ENCODE results near the gene PALS2. TPM values are rescaled to one million over a fixed set of nuclear protein-coding genes. Genes with fewer than 3 reads are reported as not detected.

Gene PALS2
- total RNA-seq, 1 experiment from 2014 or later = 48.2 TPM

DNA sequence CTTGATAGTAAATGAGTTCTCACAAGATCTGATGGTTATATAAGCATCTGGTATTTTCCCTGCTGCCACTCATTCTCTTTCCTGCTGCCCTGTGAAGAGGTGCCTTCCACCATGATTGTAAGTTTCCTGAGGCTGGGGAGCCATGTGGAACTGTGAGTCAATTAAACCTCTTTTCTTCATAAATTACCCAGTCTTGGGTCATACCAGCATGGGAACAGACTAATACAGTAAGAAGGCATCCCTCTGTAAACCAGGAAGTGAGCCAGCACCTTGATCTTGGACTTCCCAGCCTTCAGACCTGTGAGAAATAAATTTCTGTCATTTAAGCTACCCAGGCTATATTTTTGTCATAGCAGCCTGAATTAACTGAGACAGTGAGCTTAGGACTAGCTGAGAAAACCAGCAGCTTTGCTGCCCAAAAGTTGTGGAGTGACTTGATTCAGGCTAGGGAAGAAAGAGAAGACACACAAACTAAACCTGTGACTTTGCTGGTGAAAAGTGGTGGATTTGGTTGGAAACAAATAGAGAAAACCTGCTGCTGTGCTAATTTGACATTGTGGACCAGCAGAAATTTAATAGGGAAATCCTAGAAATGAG lies 29.7 kb downstream of the PALS2 start:
- in situ Hi-C loops (cut with HindIII; ENCODE audit: low pct_unique_long_range_greater_than_20kb, low sequenced_read_pairs) = no loop called here
- Histone ChIP-seq H3K27me3 (ENCODE audit: control insufficient read depth, insufficient read depth, low read length) (no peaks in the 10 kb centered on the region), H3K27ac (ENCODE audit: low read length) (no peak overlapping the region), H3K36me3 (ENCODE audit: control insufficient read depth, insufficient read depth, low read length) (no peaks in the 10 kb centered on the region), H3K4me1 (ENCODE audit: control insufficient read depth, insufficient read depth, low read length) (no peaks in the 10 kb centered on the region), H3K9me3 (ENCODE audit: control insufficient read depth, insufficient read depth, low read depth, low read length) (peaks cover 10% of the 10 kb centered on the region; the same call in 1 of the 2 replicates), H3K4me3 (ENCODE audit: low read depth in 2 of 2, low read length in 2 of 2) (no peak overlapping the region)
- DNase-seq (ENCODE audit: low read depth, low spot score) (no peak), ATAC-seq (no peak)
- TF ChIP-seq POLR2AphosphoS5 (IDR thresholded peaks at IDR 0.05; ENCODE audit: low read depth, low read length) (no peak), CTCF (IDR thresholded peaks at IDR 0.05) (no peak), TCF7L2 (IDR thresholded peaks at IDR 0.05; ENCODE audit: low read depth, low read length) (no peak), SIN3A (IDR thresholded peaks at IDR 0.05; ENCODE audit: borderline replicate concordance, insufficient read depth, low read depth, low read length) (no peak)
- TF ChIP-seq, protein P1, sequence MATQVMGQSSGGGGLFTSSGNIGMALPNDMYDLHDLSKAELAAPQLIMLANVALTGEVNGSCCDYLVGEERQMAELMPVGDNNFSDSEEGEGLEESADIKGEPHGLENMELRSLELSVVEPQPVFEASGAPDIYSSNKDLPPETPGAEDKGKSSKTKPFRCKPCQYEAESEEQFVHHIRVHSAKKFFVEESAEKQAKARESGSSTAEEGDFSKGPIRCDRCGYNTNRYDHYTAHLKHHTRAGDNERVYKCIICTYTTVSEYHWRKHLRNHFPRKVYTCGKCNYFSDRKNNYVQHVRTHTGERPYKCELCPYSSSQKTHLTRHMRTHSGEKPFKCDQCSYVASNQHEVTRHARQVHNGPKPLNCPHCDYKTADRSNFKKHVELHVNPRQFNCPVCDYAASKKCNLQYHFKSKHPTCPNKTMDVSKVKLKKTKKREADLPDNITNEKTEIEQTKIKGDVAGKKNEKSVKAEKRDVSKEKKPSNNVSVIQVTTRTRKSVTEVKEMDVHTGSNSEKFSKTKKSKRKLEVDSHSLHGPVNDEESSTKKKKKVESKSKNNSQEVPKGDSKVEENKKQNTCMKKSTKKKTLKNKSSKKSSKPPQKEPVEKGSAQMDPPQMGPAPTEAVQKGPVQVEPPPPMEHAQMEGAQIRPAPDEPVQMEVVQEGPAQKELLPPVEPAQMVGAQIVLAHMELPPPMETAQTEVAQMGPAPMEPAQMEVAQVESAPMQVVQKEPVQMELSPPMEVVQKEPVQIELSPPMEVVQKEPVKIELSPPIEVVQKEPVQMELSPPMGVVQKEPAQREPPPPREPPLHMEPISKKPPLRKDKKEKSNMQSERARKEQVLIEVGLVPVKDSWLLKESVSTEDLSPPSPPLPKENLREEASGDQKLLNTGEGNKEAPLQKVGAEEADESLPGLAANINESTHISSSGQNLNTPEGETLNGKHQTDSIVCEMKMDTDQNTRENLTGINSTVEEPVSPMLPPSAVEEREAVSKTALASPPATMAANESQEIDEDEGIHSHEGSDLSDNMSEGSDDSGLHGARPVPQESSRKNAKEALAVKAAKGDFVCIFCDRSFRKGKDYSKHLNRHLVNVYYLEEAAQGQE (IDR thresholded peaks at IDR 0.05; ENCODE audit: insufficient read depth in 1 of 2, low read depth in 2 of 2, low read length in 1 of 2) = no peak
- no TSS peak for BruUV-seq (replicated peaks)
- intact Hi-C loops (cut with micrococcal nuclease; ENCODE audit: unreplicated experiment) = no loop called here
- POLR2A ChIA-PET = interaction anchor here (0.6 kb wide), 1 partner anchor 16 kb away, joined by 6 read pairs; no protein-coding TSS in a partner anchor
- CTCF ChIA-PET = no interaction called here

DNA sequence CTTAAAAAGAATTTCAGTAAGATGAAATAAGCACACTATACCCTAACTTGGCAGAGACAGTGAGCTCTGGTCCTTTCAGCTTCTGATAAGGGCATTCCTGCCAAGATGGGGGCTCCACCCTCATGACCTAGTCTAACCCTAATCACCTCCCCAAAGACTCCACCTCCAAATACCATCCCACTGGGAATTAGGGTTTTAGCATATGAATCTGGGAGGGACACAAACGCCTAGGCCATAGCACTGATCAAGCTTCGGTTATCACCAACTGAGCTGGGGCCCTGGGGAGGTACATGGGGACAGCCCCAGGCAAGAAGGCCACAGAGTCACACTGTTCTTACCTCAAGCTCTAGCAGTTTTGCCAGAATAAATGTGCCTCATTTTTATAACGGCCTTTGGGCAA lies 31.4 kb downstream of the PALS2 start:
- POLR2A ChIA-PET = no interaction called here
- TF ChIP-seq CTCF (IDR thresholded peaks at IDR 0.05) (no peak), TCF7L2 (IDR thresholded peaks at IDR 0.05; ENCODE audit: low read depth, low read length) (no peak), SIN3A (IDR thresholded peaks at IDR 0.05; ENCODE audit: borderline replicate concordance, insufficient read depth, low read depth, low read length) (no peak), POLR2AphosphoS5 (IDR thresholded peaks at IDR 0.05; ENCODE audit: low read depth, low read length) (no peak)
- TF ChIP-seq, protein P1 (IDR thresholded peaks at IDR 0.05; ENCODE audit: insufficient read depth in 1 of 2, low read depth in 2 of 2, low read length in 1 of 2) = no peak
- in situ Hi-C loops (cut with HindIII; ENCODE audit: low pct_unique_long_range_greater_than_20kb, low sequenced_read_pairs) (no loop called here), intact Hi-C loops (cut with micrococcal nuclease; ENCODE audit: unreplicated experiment) (no loop called here)
- Histone ChIP-seq H3K27ac (ENCODE audit: low read length) (no peak overlapping the region), H3K9me3 (ENCODE audit: control insufficient read depth, insufficient read depth, low read depth, low read length) (peaks cover 10% of the 10 kb centered on the region; the same call in 1 of the 2 replicates), H3K4me3 (ENCODE audit: low read depth in 2 of 2, low read length in 2 of 2) (no peak overlapping the region), H3K4me1 (ENCODE audit: control insufficient read depth, insufficient read depth, low read length) (no peaks in the 10 kb centered on the region), H3K27me3 (ENCODE audit: control insufficient read depth, insufficient read depth, low read length) (no peaks in the 10 kb centered on the region), H3K36me3 (ENCODE audit: control insufficient read depth, insufficient read depth, low read length) (no peaks in the 10 kb centered on the region)
- no TSS peak for BruUV-seq (replicated peaks)
- CTCF ChIA-PET = no interaction called here
- no peak for ATAC-seq
- DNase-seq (ENCODE audit: low read depth, low spot score) = no peak

Measured in Panc1 (cell line).